ENCODE results near the gene FCGR3B. TPM values are rescaled to one million over a fixed set of nuclear protein-coding genes. Genes with fewer than 3 reads are reported as not detected.

The FCGR3B gene
- total RNA-seq, 1 donor from 2014 or later: 50.1 TPM

Other genes starting within 250 kb of the FCGR3B start
- gene FCGR2A, start 125.7 kb downstream of the FCGR3B start, total RNA-seq: 223 TPM
- gene HSPA6, start 106.6 kb downstream of the FCGR3B start, total RNA-seq: 13.0 TPM
- 323 TPM for gene FCGR3A, start 81.4 kb downstream of the FCGR3B start, total RNA-seq
- 31.9 TPM for gene FCGR2B, start 32.0 kb upstream of the FCGR3B start, total RNA-seq
- gene FCRLA, start 76.1 kb upstream of the FCGR3B start, total RNA-seq: 0.32 TPM
- gene FCRLB, start 90.4 kb upstream of the FCGR3B start, total RNA-seq: 2.8 TPM
- gene DUSP12, start 118.6 kb upstream of the FCGR3B start, total RNA-seq: 16.4 TPM
- 31.3 TPM for gene ATF6, start 135.1 kb upstream of the FCGR3B start, total RNA-seq